ENCODE measurements around the gene CHI3L1.

Gene CHI3L1

DNA sequence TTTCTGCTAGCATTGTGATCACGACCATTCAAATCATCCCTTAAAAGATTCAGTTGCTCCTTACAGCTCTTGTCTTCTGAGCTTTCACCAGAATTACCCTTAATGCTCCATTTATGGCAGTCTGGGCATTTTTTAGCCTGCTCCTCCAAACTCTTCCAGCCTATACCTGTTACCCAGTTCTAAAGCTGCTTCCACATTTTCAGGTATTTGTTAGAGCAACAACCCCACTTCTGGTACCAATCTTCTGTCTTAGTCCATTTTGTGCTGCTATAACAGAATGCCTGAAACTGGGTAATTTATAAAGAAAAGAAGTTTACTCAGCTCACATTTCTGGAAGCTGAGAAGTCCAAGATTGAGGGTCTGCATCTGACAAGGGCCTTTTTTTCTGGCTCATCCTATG, 28.1 kb downstream of the CHI3L1 start:
- Histone ChIP-seq H3K27ac (no peak overlapping the region), H3K4me1 (no peaks in the 10 kb centered on the region), H3K4me3 (no peak overlapping the region), H3K27me3 (peaks cover 0 to 20% of the 10 kb centered on the region in 2 donors), H3K9me3 (no peaks in the 10 kb centered on the region), H3K36me3 (no peaks in the 10 kb centered on the region)
- TF ChIP-seq, protein P1, sequence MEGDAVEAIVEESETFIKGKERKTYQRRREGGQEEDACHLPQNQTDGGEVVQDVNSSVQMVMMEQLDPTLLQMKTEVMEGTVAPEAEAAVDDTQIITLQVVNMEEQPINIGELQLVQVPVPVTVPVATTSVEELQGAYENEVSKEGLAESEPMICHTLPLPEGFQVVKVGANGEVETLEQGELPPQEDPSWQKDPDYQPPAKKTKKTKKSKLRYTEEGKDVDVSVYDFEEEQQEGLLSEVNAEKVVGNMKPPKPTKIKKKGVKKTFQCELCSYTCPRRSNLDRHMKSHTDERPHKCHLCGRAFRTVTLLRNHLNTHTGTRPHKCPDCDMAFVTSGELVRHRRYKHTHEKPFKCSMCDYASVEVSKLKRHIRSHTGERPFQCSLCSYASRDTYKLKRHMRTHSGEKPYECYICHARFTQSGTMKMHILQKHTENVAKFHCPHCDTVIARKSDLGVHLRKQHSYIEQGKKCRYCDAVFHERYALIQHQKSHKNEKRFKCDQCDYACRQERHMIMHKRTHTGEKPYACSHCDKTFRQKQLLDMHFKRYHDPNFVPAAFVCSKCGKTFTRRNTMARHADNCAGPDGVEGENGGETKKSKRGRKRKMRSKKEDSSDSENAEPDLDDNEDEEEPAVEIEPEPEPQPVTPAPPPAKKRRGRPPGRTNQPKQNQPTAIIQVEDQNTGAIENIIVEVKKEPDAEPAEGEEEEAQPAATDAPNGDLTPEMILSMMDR (IDR thresholded peaks at IDR 0.05) = no peak
- no peak for DNase-seq
- intact Hi-C loops (cut with DNase I; ENCODE audit: low total_unique reads) = no loop called here

DNA sequence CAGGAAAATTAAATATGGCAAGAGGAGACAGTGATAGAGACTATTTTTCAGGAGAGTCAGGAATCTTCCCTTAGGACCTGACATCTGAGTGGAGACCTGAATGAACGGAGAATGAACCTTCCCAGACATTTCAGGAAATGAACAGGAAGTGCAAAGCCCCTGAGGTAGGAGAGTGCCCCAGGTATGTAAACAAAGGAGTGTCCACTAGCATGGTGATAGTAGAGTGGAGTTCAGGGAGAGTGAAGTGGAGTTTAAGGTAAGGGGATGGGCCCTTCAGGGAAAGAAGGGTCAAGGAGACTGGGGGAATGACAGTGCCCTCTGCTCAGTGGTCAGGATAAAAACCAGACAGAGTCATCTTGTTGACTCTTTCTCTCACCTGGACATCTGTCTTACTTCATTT, 30.2 kb downstream of the CHI3L1 start:
- Histone ChIP-seq H3K27ac (no peak overlapping the region), H3K9me3 (no peaks in the 10 kb centered on the region), H3K36me3 (no peaks in the 10 kb centered on the region), H3K4me3 (no peak overlapping the region), H3K4me1 (peaks cover 0 to 3% (median 0%) of the 10 kb centered on the region in 4 donors), H3K27me3 (peaks cover 0 to 14% of the 10 kb centered on the region in 2 donors)
- DNase-seq = no peak
- TF ChIP-seq, protein P1 (IDR thresholded peaks at IDR 0.05) = no peak
- intact Hi-C loops (cut with DNase I; ENCODE audit: low total_unique reads) = no loop called here

DNA sequence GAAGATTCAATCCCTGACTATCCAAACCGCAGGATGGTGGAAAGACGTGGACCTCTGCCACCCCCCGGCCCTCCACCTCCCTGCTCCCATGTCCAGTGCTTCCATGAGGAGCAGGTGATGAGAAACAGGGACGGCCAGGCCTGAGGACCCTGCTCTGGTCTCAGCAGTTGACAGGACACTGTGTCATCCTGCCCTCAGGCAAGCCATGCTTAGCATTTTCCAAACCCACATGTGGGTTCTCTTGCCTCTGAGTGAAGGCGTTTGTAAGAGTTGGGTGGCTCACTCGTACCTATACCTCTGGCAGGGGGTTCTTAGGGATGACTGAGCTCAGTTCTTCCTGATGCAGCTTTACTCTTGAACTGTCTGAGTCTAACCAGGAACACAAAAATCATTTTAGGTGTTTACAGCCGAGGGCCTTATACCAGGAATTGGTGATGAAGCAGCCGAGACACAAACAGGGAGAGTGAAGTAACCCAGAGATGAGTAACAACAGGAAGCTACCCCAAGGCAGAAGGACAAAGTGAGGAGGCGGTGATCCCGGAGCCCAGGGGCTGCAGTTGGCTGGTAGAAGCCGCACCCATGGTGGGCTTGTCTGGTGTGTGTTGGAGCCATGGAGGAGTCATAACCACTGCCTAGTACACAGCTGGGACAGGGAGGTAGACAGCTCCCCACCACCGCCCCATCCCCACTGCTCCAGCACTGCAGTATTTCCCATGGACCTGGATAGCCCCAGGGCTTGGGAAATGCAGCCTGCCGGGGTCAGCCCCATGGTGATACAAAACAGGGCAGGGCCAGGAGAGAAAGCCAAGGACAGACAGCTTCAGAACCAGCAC, 32.3 kb downstream of the CHI3L1 start:
- TF ChIP-seq, protein P1 (IDR thresholded peaks at IDR 0.05) = no peak
- no peak for DNase-seq
- peaks cover 0 to 18% of the 10 kb centered on the region in 2 donors for H3K27me3 ChIP-seq
- no peak overlapping the region for H3K4me3 ChIP-seq
- peaks cover 0 to 6% (median 0%) of the 10 kb centered on the region in 4 donors for H3K4me1 ChIP-seq
- H3K9me3 ChIP-seq = no peaks in the 10 kb centered on the region
- no peak overlapping the region for H3K27ac ChIP-seq
- no peaks in the 10 kb centered on the region for H3K36me3 ChIP-seq
- intact Hi-C loops (cut with DNase I; ENCODE audit: low total_unique reads) = no loop called here

DNA sequence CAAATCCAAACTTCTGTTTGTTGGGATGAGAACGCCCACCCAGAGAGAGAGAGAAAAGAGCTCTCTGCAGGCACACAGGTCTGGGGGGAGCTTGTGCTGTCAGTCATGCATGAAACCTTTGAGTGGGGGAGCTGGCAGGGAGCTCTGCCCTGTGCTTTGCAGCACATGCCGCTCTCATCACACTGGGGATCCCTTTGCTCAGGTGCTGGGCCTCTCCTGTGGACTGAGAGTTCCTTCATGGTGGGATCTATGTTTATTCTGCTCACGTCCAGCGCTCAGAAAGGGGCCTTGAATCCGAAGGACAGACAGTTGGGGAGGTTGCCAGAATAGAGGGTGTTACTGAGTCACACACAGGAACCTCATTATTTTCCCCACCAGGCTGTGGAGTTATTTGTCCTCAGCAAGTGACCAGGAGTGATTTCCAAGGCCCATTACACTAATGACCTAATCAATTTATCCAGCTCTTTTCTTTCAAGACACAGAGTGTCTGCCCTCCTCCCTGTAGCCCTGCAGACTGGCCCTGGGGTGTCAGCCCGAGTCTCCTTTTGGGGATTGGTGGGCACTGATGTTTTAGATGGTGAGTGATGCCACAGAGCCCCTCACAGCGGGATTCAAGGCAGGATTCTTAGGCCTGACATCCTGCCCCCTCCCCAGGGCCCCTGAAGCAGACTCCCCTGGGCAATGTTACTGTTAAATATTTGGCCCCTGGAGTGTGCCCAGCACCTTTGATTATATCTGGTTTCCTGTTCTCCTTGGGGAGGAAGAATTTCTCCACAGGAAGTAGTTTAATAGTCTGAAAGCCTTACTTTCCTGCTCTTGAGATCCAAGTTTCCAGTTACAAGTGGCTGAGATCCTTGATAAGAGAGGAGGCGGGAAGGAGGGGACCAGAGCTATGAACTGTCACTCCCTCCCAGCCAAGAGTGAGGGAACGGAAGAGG, 33.2 kb downstream of the CHI3L1 start:
- Histone ChIP-seq H3K27me3 (peaks cover 0 to 18% of the 10 kb centered on the region in 2 donors), H3K4me1 (peaks cover 0 to 6% (median 0%) of the 10 kb centered on the region in 4 donors), H3K36me3 (no peaks in the 10 kb centered on the region), H3K9me3 (no peaks in the 10 kb centered on the region), H3K27ac (no peak overlapping the region), H3K4me3 (no peak overlapping the region)
- DNase-seq = no peak
- intact Hi-C loops (cut with DNase I; ENCODE audit: low total_unique reads) = no loop called here
- TF ChIP-seq, protein P1 (IDR thresholded peaks at IDR 0.05) = no peak

DNA sequence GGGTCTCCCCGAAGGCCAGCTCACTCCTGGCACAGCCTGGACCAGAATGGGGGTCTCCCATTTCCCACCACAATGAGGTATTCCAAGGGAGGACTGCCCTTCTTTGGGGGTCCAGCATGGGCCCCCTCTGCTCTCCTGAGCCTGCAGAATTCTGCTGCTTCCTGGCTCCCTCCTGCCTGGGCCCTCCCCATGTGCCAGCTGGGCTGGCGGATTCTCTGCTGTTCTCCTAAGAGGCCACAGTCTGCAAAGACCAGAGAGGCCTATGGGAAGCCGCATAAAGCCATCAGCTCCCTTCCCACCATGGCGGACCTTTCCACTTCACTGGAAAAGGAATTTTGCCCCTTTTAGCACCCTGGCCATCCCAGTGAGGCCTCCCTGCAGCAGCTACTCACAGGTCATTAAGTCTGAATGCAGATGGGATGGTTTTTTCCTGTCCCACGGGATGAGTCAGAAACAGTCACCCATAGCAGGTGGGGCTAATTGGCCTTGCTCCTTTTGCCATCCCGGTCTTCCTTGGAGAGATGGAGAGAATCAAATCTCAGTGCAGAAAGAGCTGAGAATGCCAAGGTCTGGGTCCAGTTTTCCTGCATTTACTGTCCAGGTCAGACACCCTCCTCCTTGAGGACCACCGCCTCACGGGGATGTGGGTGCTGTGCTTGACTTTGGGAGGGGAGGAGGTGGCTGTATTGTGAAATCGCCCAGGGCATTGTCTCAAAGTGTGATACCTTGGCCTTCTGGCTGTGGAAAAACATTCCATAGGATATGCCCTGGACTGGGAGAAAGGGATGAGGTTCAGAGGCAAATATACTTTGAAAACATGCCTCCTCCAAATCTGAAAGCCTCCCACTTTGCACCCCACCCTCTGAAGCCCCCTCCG, 34.1 kb downstream of the CHI3L1 start:
- H3K9me3 ChIP-seq = no peaks in the 10 kb centered on the region
- intact Hi-C loops (cut with DNase I; ENCODE audit: low total_unique reads) = no loop called here

More for the DNA sequence above, 34.1 kb downstream of the CHI3L1 start:
- H3K27me3 ChIP-seq = peaks cover 0 to 18% of the 10 kb centered on the region in 2 donors
- no peak for DNase-seq
- peaks cover 0 to 6% (median 0%) of the 10 kb centered on the region in 4 donors for H3K4me1 ChIP-seq
- H3K27ac ChIP-seq = no peak overlapping the region
- no peak overlapping the region for H3K4me3 ChIP-seq
- H3K36me3 ChIP-seq = no peaks in the 10 kb centered on the region
- TF ChIP-seq, protein P1 (IDR thresholded peaks at IDR 0.05) = no peak

Data from tibial artery (tissue), 4 donors.